GM19238 (cell line): Measurements from ENCODE around the gene C1orf87.
"Not testable (repeated sequence)": the region's sequence is repeated elsewhere in the genome, so short reads cannot be mapped to it uniquely, and the experiment has no call there.

Experiments
- DNase-seq: peaks from one replicate; pipeline ENCODE4 v3.0.0; 2011; ENCODE audit warnings: low spot score; ENCODE audit not compliant: insufficient read length

Gene C1orf87

GRCh38 chr1:59994302-59995198 is 79.0 kb downstream of the C1orf87 start:
- no peak for DNase-seq

- DNase-seq = no peak
Measured at GRCh38 chr1:59992040-59992820, 81.3 kb downstream of the C1orf87 start.

GRCh38 chr1:59990470-59990869 is 83.1 kb downstream of the C1orf87 start:
- no peak for DNase-seq

GRCh38 chr1:59986516-59987310 is 86.9 kb downstream of the C1orf87 start:
- DNase-seq = no peak

- no peak for DNase-seq
Measured at GRCh38 chr1:59985911-59986515, 87.6 kb downstream of the C1orf87 start.

GRCh38 chr1:59979666-59980065 is 93.9 kb downstream of the C1orf87 start:
- DNase-seq = no peak

- no peak for DNase-seq
Measured at GRCh38 chr1:59978511-59978910, 95.1 kb downstream of the C1orf87 start.

GRCh38 chr1:59978026-59978425 is 95.5 kb downstream of the C1orf87 start:
- no peak for DNase-seq

- DNase-seq = no peak
Measured at GRCh38 chr1:59977075-59977410, 96.5 kb downstream of the C1orf87 start.

GRCh38 chr1:59976194-59977074 is 97.1 kb downstream of the C1orf87 start:
- peak; percentile 37 for DNase-seq

GRCh38 chr1:59973719-59974118 is 99.9 kb downstream of the C1orf87 start:
- no peak for DNase-seq

- no peak for DNase-seq
Measured at GRCh38 chr1:59972216-59972927, 101.2 kb downstream of the C1orf87 start.

GRCh38 chr1:59971464-59971911 is 102.1 kb downstream of the C1orf87 start:
- DNase-seq = peak; percentile 33

GRCh38 chr1:59969542-59970175 is 103.9 kb downstream of the C1orf87 start:
- DNase-seq = not testable (repeated sequence)

- not testable (repeated sequence) for DNase-seq
Measured at GRCh38 chr1:59968746-59969145, 104.8 kb downstream of the C1orf87 start.

GRCh38 chr1:59967780-59968179 is 105.8 kb downstream of the C1orf87 start:
- no peak for DNase-seq

- no peak for DNase-seq
Measured at GRCh38 chr1:59967141-59967697, 106.4 kb downstream of the C1orf87 start.

- no peak for DNase-seq
Measured at GRCh38 chr1:59952065-59952464, 121.5 kb downstream of the C1orf87 start.

- DNase-seq = no peak
Measured at GRCh38 chr1:59949648-59950047, 123.9 kb downstream of the C1orf87 start.
